ENCODE data around the gene LHX8.
"Not testable (repeated sequence)": the region's sequence is repeated elsewhere in the genome, so short reads cannot be mapped to it uniquely, and the experiment has no call there.

LHX8 gene

GRCh38 chr1:75171876-75172275, 37.7 kb downstream of the LHX8 start:
- Histone ChIP-seq H3K4me1 (ENCODE audit: control insufficient read depth, insufficient read depth, low read length, poor library complexity, severe bottlenecking) (no peaks in the 10 kb centered on the region), H3K36me3 (ENCODE audit: control insufficient read depth, insufficient read depth, low read length) (no peaks in the 10 kb centered on the region), H3K9me3 (ENCODE audit: control insufficient read depth, low read length) (no peaks in the 10 kb centered on the region), H3K27ac (ENCODE audit: low read depth, low read length, severe bottlenecking) (no peak overlapping the region), H3K4me3 (ENCODE audit: extremely low read depth, insufficient read depth, low read length, poor library complexity, severe bottlenecking) (no peak overlapping the region)
- WGBS, 2 experiments (ENCODE audit: insufficient coverage in 2 of 2) = 100% methylated on average over 1 of the region's 1 CpG; no CpG with 5 or more reads in 1 of the 2 experiments

- Histone ChIP-seq H3K27ac (ENCODE audit: low read depth, low read length, severe bottlenecking) (no peak overlapping the region), H3K4me3 (ENCODE audit: extremely low read depth, insufficient read depth, low read length, poor library complexity, severe bottlenecking) (no peak overlapping the region), H3K36me3 (ENCODE audit: control insufficient read depth, insufficient read depth, low read length) (no peaks in the 10 kb centered on the region), H3K4me1 (ENCODE audit: control insufficient read depth, insufficient read depth, low read length, poor library complexity, severe bottlenecking) (no peaks in the 10 kb centered on the region), H3K9me3 (ENCODE audit: control insufficient read depth, low read length) (no peaks in the 10 kb centered on the region)
- WGBS, 2 experiments (ENCODE audit: insufficient coverage in 2 of 2) = 44 to 67% methylated on average over 1 of the region's 1 CpG
These were observed 38.4 kb downstream of the LHX8 start for GRCh38 chr1:75172556-75172955.

- no peaks in the 10 kb centered on the region for H3K9me3 ChIP-seq (ENCODE audit: control insufficient read depth, low read length)
- no peaks in the 10 kb centered on the region for H3K4me1 ChIP-seq (ENCODE audit: control insufficient read depth, insufficient read depth, low read length, poor library complexity, severe bottlenecking)
- H3K4me3 ChIP-seq (ENCODE audit: extremely low read depth, insufficient read depth, low read length, poor library complexity, severe bottlenecking) = no peak overlapping the region
- WGBS, 2 experiments (ENCODE audit: insufficient coverage in 2 of 2) = 75 to 83% methylated on average over 2 of the region's 2 CpGs
- H3K27ac ChIP-seq (ENCODE audit: low read depth, low read length, severe bottlenecking) = no peak overlapping the region
- no peaks in the 10 kb centered on the region for H3K36me3 ChIP-seq (ENCODE audit: control insufficient read depth, insufficient read depth, low read length)
These were observed 40.0 kb downstream of the LHX8 start for GRCh38 chr1:75174031-75174760.

GRCh38 chr1:75181214-75181955, 47.2 kb downstream of the LHX8 start:
- H3K4me3 ChIP-seq (ENCODE audit: extremely low read depth, insufficient read depth, low read length, poor library complexity, severe bottlenecking); H3K36me3 ChIP-seq (ENCODE audit: control insufficient read depth, insufficient read depth, low read length); H3K4me1 ChIP-seq (ENCODE audit: control insufficient read depth, insufficient read depth, low read length, poor library complexity, severe bottlenecking); H3K27ac ChIP-seq (ENCODE audit: low read depth, low read length, severe bottlenecking): not testable (repeated sequence)
- H3K9me3 ChIP-seq (ENCODE audit: control insufficient read depth, low read length) = peaks cover 12% of the 10 kb centered on the region
- WGBS, 2 experiments (ENCODE audit: insufficient coverage in 2 of 2) = 89% methylated on average over 11 to 12 of the region's 13 CpGs

- Histone ChIP-seq H3K4me1 (ENCODE audit: control insufficient read depth, insufficient read depth, low read length, poor library complexity, severe bottlenecking) (no peaks in the 10 kb centered on the region), H3K27ac (ENCODE audit: low read depth, low read length, severe bottlenecking) (no peak overlapping the region), H3K9me3 (ENCODE audit: control insufficient read depth, low read length) (no peaks in the 10 kb centered on the region), H3K36me3 (ENCODE audit: control insufficient read depth, insufficient read depth, low read length) (no peaks in the 10 kb centered on the region), H3K4me3 (ENCODE audit: extremely low read depth, insufficient read depth, low read length, poor library complexity, severe bottlenecking) (no peak overlapping the region)
- WGBS, 2 experiments (ENCODE audit: insufficient coverage in 2 of 2) = 100% methylated on average over 1 of the region's 1 CpG; no CpG with 5 or more reads in 1 of the 2 experiments
These were observed 54.7 kb downstream of the LHX8 start for GRCh38 chr1:75188892-75189291.

GRCh38 chr1:75198163-75198562, 64.0 kb downstream of the LHX8 start:
- Histone ChIP-seq H3K9me3 (ENCODE audit: control insufficient read depth, low read length) (no peaks in the 10 kb centered on the region), H3K36me3 (ENCODE audit: control insufficient read depth, insufficient read depth, low read length) (no peaks in the 10 kb centered on the region), H3K4me1 (ENCODE audit: control insufficient read depth, insufficient read depth, low read length, poor library complexity, severe bottlenecking) (no peaks in the 10 kb centered on the region), H3K27ac (ENCODE audit: low read depth, low read length, severe bottlenecking) (no peak overlapping the region), H3K4me3 (ENCODE audit: extremely low read depth, insufficient read depth, low read length, poor library complexity, severe bottlenecking) (no peak overlapping the region)
- WGBS, 2 experiments (ENCODE audit: insufficient coverage in 2 of 2) = 100% methylated on average over 1 of the region's 1 CpG

- no peaks in the 10 kb centered on the region for H3K36me3 ChIP-seq (ENCODE audit: control insufficient read depth, insufficient read depth, low read length)
- no peak overlapping the region for H3K4me3 ChIP-seq (ENCODE audit: extremely low read depth, insufficient read depth, low read length, poor library complexity, severe bottlenecking)
- no peaks in the 10 kb centered on the region for H3K4me1 ChIP-seq (ENCODE audit: control insufficient read depth, insufficient read depth, low read length, poor library complexity, severe bottlenecking)
- H3K9me3 ChIP-seq (ENCODE audit: control insufficient read depth, low read length) = no peaks in the 10 kb centered on the region
- no peak overlapping the region for H3K27ac ChIP-seq (ENCODE audit: low read depth, low read length, severe bottlenecking)
- no CpG with 5 or more reads among the region's 1 CpG for WGBS, 2 experiments (ENCODE audit: insufficient coverage in 2 of 2)
These were observed 64.6 kb downstream of the LHX8 start for GRCh38 chr1:75198761-75199160.

GRCh38 chr1:75202751-75203150, 68.6 kb downstream of the LHX8 start:
- Histone ChIP-seq H3K4me1 (ENCODE audit: control insufficient read depth, insufficient read depth, low read length, poor library complexity, severe bottlenecking) (no peaks in the 10 kb centered on the region), H3K36me3 (ENCODE audit: control insufficient read depth, insufficient read depth, low read length) (no peaks in the 10 kb centered on the region), H3K9me3 (ENCODE audit: control insufficient read depth, low read length) (no peaks in the 10 kb centered on the region), H3K4me3 (ENCODE audit: extremely low read depth, insufficient read depth, low read length, poor library complexity, severe bottlenecking) (no peak overlapping the region), H3K27ac (ENCODE audit: low read depth, low read length, severe bottlenecking) (no peak overlapping the region)
- WGBS, 2 experiments (ENCODE audit: insufficient coverage in 2 of 2) = 90 to 100% methylated on average over 1 to 4 of the region's 4 CpGs

- no peaks in the 10 kb centered on the region for H3K36me3 ChIP-seq (ENCODE audit: control insufficient read depth, insufficient read depth, low read length)
- no peak overlapping the region for H3K4me3 ChIP-seq (ENCODE audit: extremely low read depth, insufficient read depth, low read length, poor library complexity, severe bottlenecking)
- no peak overlapping the region for H3K27ac ChIP-seq (ENCODE audit: low read depth, low read length, severe bottlenecking)
- 29 to 100% methylated on average over 1 of the region's 8 CpGs for WGBS, 2 experiments (ENCODE audit: insufficient coverage in 2 of 2)
- no peaks in the 10 kb centered on the region for H3K9me3 ChIP-seq (ENCODE audit: control insufficient read depth, low read length)
- no peaks in the 10 kb centered on the region for H3K4me1 ChIP-seq (ENCODE audit: control insufficient read depth, insufficient read depth, low read length, poor library complexity, severe bottlenecking)
These were observed 69.5 kb downstream of the LHX8 start for GRCh38 chr1:75203415-75204277.

GRCh38 chr1:75208862-75209261, 74.7 kb downstream of the LHX8 start:
- Histone ChIP-seq H3K4me3 (ENCODE audit: extremely low read depth, insufficient read depth, low read length, poor library complexity, severe bottlenecking) (no peak overlapping the region), H3K27ac (ENCODE audit: low read depth, low read length, severe bottlenecking) (no peak overlapping the region), H3K9me3 (ENCODE audit: control insufficient read depth, low read length) (no peaks in the 10 kb centered on the region), H3K36me3 (ENCODE audit: control insufficient read depth, insufficient read depth, low read length) (no peaks in the 10 kb centered on the region), H3K4me1 (ENCODE audit: control insufficient read depth, insufficient read depth, low read length, poor library complexity, severe bottlenecking) (no peaks in the 10 kb centered on the region)
